Measurements from ENCODE around the gene HDDC2.

The HDDC2 gene

DNA sequence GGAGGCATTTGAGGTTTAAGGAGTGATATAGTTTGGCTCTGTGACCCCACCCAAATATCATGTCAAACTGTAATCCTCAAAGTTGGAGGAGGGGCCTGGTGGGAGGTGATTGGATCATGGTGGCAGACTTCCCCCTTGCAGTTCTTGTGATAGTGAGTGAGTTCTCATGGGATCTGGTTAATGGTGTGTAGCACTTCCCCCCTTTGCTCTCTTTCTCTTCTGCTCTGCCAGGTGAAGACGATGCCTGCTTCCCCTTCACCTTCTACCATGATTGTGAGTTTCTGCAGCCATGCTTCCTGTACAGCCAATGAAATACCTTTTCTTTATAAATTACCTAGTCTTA lies 1.7 kb upstream of the HDDC2 start:
- ChIA-PET CTCF (no interaction called here), POLR2A (no interaction called here)
- TF ChIP-seq, protein P1, sequence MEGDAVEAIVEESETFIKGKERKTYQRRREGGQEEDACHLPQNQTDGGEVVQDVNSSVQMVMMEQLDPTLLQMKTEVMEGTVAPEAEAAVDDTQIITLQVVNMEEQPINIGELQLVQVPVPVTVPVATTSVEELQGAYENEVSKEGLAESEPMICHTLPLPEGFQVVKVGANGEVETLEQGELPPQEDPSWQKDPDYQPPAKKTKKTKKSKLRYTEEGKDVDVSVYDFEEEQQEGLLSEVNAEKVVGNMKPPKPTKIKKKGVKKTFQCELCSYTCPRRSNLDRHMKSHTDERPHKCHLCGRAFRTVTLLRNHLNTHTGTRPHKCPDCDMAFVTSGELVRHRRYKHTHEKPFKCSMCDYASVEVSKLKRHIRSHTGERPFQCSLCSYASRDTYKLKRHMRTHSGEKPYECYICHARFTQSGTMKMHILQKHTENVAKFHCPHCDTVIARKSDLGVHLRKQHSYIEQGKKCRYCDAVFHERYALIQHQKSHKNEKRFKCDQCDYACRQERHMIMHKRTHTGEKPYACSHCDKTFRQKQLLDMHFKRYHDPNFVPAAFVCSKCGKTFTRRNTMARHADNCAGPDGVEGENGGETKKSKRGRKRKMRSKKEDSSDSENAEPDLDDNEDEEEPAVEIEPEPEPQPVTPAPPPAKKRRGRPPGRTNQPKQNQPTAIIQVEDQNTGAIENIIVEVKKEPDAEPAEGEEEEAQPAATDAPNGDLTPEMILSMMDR (IDR thresholded peaks at IDR 0.05; ENCODE audit: insufficient read depth, low read length, missing control alignments) = no peak
- no peak overlapping the region for H3K4me3 ChIP-seq (ENCODE audit: low read depth, low read length)
- no peak for DNase-seq (ENCODE audit: low read depth, low spot score)

DNA sequence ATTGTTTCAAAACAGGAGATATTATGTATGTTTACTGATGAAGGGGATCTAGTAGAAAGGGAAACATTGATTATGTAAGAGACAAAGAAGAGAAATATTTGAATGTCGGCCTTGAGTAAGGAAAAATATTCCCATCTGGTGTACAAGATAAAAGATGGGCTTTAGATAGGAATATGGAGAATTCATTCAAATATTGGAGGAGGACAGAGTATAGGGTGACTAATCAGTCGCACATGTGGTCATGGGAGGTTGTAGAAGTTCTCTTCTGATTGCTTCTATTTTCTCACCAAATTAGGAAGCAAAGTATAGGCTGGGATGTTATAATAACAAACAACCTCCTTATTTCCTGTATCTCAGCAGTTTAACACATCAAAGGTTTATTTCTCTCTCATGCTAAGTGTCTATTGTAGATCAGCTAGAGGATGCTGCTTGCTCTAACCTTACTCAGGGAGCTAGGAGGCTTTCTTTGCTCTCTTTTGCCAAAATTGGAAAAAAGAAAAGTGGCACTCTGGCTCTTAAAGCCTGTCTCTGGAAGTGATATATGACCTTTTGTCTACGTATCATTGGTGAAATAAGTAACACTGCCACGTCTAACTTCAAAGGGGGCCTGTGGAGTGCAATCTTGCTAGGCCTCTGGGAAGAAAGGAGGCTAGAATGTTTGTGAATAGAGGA lies 1.2 kb upstream of the HDDC2 start:
- TF ChIP-seq, protein P1 (IDR thresholded peaks at IDR 0.05; ENCODE audit: insufficient read depth, low read length, missing control alignments) = no peak
- CTCF ChIA-PET = interaction anchor here (1.4 to 2.4 kb wide), 4 partner anchors 8 to 457 kb away, joined by 3 to 19 read pairs (median 8); no protein-coding TSS in a partner anchor
- POLR2A ChIA-PET = interaction anchor here (1.1 kb wide), 1 partner anchor 341 kb away, joined by 3 read pairs; no protein-coding TSS in a partner anchor
- H3K4me3 ChIP-seq (ENCODE audit: low read depth, low read length) = no peak overlapping the region
- no peak for DNase-seq (ENCODE audit: low read depth, low spot score)

DNA sequence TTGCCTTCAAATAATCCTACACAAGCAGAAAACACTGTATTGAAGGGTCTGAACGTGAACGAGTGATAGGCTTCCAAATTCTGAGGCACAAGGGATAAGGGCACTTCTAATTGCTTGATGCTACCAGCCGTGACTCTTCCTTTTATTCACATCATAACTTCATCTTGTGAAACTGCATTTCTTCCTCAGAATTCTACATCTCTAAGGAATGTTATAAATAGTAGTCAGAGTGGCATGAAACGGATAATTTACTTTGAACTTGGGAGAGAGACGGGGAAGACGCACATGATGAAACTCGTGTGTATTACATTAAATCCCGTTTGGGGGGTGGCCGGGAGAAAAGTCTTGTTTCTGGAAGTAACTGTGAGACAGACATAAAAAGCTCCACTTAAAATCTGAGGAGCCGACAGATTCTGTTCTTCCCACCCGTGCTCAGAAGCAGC lies 754 bp downstream of the HDDC2 start:
- TF ChIP-seq, protein P1 (IDR thresholded peaks at IDR 0.05; ENCODE audit: insufficient read depth, low read length, missing control alignments) = no peak
- DNase-seq (ENCODE audit: low read depth, low spot score) = no peak
- ChIA-PET POLR2A (interaction anchor here (0.7 to 1.5 kb wide), 8 partner anchors 38 to 656 kb away, joined by 3 to 12 read pairs (median 4); partner anchors contain the start of genes NCOA7 and TPD52L1), CTCF (interaction anchor here (1.2 to 2.4 kb wide), 8 partner anchors 8 to 187 kb away, joined by 4 to 19 read pairs (median 6); no protein-coding TSS in a partner anchor)
- peak overlapping the region; percentile 69 for H3K4me3 ChIP-seq (ENCODE audit: low read depth, low read length)

DNA sequence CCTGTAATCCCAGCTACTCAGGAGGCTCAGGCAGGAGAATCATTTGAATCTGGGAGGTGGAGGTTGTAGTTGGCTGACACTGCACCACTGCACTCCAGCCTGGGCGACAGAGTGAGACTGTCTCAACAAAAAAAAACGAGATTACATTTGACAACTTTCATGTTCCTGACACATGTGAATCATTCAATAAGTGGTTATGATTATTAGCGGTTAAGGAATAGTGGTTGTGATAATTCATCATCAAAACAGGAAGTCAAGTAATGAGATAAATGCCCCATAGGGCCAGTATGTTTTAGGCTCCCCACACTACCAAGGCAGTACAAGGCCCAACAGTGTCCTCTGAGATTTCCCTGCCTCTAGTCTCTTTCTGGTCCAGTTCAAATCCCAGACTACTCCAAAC lies 2.5 kb downstream of the HDDC2 start:
- ChIA-PET POLR2A (no interaction called here), CTCF (interaction anchor here (0.6 to 1.4 kb wide), 3 partner anchors 107 to 185 kb away, joined by 3 read pairs; no protein-coding TSS in a partner anchor)
- H3K4me3 ChIP-seq (ENCODE audit: low read depth, low read length) = no peak overlapping the region
- TF ChIP-seq, protein P1 (IDR thresholded peaks at IDR 0.05; ENCODE audit: insufficient read depth, low read length, missing control alignments) = no peak
- no peak for DNase-seq (ENCODE audit: low read depth, low spot score)

DNA sequence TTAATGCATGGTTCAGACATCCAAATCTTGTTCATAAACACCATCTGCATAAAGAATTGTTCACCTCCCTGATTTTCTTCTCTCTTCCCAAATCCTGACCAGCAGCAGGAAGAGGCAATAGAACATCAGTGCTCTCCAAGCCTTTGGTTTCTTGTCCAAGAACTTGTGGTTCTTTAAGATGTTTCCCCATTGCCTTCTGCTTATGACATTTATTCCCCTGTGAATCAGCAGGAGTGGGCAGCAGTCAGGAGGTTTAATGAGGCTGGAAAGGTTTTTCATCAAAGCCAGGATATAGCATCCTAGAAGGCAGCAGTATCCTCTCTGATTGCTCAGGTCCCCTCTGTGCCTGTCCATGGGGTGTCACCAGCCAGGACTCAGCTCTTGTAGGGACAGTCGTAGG lies 5.3 kb downstream of the HDDC2 start:
- no peak for DNase-seq (ENCODE audit: low read depth, low spot score)
- POLR2A ChIA-PET = no interaction called here
- TF ChIP-seq, protein P1 (IDR thresholded peaks at IDR 0.05; ENCODE audit: insufficient read depth, low read length, missing control alignments) = no peak
- no peak overlapping the region for H3K4me3 ChIP-seq (ENCODE audit: low read depth, low read length)
- CTCF ChIA-PET = interaction anchor here (1.0 to 2.7 kb wide), 2 partner anchors 15 to 474 kb away, joined by 3 to 14 read pairs; no protein-coding TSS in a partner anchor

DNA sequence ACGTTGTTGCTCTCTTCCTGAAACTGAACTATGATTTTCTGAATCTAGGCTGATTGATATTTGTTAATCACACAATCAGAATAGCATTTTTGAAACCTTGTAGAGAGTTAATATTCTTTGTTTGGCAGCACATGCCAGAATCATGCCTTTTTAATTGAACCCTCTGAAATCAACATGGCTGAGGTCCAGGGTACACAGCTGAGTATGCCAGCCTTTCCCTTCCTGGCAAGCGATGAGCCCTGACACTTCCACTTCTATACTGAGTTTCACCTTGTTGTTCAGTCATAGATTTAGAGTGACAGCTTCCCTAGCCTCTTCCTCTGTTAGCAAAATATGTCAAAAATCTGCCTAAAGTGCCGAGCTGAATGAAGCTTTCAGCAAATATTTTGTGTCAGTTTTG lies 6.8 kb downstream of the HDDC2 start:
- ChIA-PET POLR2A (no interaction called here), CTCF (interaction anchor here (1.2 kb wide), 1 partner anchor 17 kb away, joined by 3 read pairs; no protein-coding TSS in a partner anchor)
- TF ChIP-seq, protein P1 (IDR thresholded peaks at IDR 0.05; ENCODE audit: insufficient read depth, low read length, missing control alignments) = no peak
- no peak for DNase-seq (ENCODE audit: low read depth, low spot score)
- no peak overlapping the region for H3K4me3 ChIP-seq (ENCODE audit: low read depth, low read length)

All from AG04449 (cell line).